ENCODE data around the gene CISH. TPM values are rescaled to one million over a fixed set of nuclear protein-coding genes. Genes with fewer than 3 reads are reported as not detected.

CISH gene
- total and polyA plus RNA-seq, 9 of the 15 experiments (the other 6 are each of a cell fraction or from before 2014, with no cell fraction given): 1.7 to 47.7 (median 18.3) TPM

GRCh38 chr3:50612234-50612882 is 784 bp upstream of the CISH start (continued):
- TF ChIP-seq ZNF23 (CRISPR knock-in tag; IDR thresholded peaks at IDR 0.05) (no peak), MCM5 (IDR thresholded peaks at IDR 0.05; ENCODE audit: low read depth) (no peak), ADNP (tag; IDR thresholded peaks at IDR 0.05) (no peak), TAF1 (IDR thresholded peaks at IDR 0.05; ENCODE audit: control insufficient read depth, extremely low read depth, insufficient read depth, low read length, severe bottlenecking) (peak; percentile 39), POLR2AphosphoS5 (IDR thresholded peaks at IDR 0.05; ENCODE audit: control insufficient read depth, insufficient read depth, low read depth, low read length) (peak; percentile 46; the same call in 1 of the 2 replicates), ZNF518B (CRISPR knock-in tag; IDR thresholded peaks at IDR 0.05) (no peak), TAL1 (IDR thresholded peaks at IDR 0.05) (peak; percentile 51; the same call in 1 of the 2 replicates), ZNF232 (CRISPR knock-in tag; IDR thresholded peaks at IDR 0.05) (no peak), HNRNPLL (IDR thresholded peaks at IDR 0.05; ENCODE audit: low read depth, low read length, poor library complexity, severe bottlenecking) (no peak), RB1 (IDR thresholded peaks at IDR 0.05; ENCODE audit: low read depth) (no peak), PHB2 (IDR thresholded peaks at IDR 0.05; ENCODE audit: low read depth) (no peak), CTCFL (IDR thresholded peaks at IDR 0.05; ENCODE audit: borderline replicate concordance, insufficient read depth, low read depth, low read length, poor library complexity, severe bottlenecking) (no peak), HDAC8 (tag; IDR thresholded peaks at IDR 0.05) (no peak), KLF1 (tag; IDR thresholded peaks at IDR 0.05) (no peak)
- TF ChIP-seq, protein P1, sequence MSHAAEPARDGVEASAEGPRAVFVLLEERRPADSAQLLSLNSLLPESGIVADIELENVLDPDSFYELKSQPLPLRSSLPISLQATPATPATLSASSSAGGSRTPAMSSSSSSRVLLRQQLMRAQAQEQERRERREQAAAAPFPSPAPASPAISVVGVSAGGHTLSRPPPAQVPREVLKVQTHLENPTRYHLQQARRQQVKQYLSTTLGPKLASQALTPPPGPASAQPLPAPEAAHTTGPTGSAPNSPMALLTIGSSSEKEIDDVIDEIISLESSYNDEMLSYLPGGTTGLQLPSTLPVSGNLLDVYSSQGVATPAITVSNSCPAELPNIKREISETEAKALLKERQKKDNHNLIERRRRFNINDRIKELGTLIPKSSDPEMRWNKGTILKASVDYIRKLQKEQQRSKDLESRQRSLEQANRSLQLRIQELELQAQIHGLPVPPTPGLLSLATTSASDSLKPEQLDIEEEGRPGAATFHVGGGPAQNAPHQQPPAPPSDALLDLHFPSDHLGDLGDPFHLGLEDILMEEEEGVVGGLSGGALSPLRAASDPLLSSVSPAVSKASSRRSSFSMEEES (CRISPR knock-in tag; IDR thresholded peaks at IDR 0.05): no peak
- TF ChIP-seq, protein P2, sequence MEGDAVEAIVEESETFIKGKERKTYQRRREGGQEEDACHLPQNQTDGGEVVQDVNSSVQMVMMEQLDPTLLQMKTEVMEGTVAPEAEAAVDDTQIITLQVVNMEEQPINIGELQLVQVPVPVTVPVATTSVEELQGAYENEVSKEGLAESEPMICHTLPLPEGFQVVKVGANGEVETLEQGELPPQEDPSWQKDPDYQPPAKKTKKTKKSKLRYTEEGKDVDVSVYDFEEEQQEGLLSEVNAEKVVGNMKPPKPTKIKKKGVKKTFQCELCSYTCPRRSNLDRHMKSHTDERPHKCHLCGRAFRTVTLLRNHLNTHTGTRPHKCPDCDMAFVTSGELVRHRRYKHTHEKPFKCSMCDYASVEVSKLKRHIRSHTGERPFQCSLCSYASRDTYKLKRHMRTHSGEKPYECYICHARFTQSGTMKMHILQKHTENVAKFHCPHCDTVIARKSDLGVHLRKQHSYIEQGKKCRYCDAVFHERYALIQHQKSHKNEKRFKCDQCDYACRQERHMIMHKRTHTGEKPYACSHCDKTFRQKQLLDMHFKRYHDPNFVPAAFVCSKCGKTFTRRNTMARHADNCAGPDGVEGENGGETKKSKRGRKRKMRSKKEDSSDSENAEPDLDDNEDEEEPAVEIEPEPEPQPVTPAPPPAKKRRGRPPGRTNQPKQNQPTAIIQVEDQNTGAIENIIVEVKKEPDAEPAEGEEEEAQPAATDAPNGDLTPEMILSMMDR (IDR thresholded peaks at IDR 0.05 in 2 of 3, conservative IDR thresholded peaks at IDR 0.05 in 1 of 3; ENCODE audit: insufficient read depth in 2 of 3, low read depth in 1 of 3, low read length in 3 of 3): no peak

All from K562 (cell line).